DMS153 (cell line): Measurements from ENCODE around the gene IL23R.

Experiments
- DNase-seq: peaks from one replicate; lab custom pipeline; 2025; lab: John Stamatoyannopoulos, UW

IL23R gene

DNA sequence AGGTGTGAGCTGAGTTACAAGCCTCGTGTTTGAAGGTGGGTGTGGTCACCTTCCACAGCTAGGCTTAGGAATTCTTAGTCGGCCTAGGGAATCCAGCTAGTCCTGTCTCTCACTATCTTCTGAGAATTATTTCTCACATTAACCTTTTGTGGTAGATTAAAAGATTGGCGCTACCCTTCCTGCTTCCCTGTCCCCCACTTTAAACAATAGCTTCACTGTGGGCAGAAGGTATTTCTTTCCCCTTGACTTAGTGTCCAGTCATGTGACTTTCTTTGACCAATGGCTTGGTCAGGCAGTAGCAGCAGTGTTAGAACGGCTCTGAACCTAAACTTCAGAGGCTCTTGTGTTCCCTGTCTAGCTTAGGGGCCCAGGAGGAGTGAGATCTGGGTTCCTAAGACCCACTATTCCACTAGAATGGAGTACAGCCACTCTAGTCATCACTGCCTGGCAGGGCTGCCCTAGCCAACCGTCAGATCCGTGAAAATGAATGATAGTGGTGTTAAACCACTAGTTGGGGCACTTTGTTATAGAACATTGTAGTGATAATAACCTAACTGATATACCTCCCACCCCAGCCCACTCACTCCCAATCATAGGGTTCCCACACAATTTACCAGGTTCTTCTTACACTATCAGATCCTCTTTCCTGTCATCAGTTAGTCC lies 17.6 kb upstream of the IL23R start:
- no peak for DNase-seq

DNA sequence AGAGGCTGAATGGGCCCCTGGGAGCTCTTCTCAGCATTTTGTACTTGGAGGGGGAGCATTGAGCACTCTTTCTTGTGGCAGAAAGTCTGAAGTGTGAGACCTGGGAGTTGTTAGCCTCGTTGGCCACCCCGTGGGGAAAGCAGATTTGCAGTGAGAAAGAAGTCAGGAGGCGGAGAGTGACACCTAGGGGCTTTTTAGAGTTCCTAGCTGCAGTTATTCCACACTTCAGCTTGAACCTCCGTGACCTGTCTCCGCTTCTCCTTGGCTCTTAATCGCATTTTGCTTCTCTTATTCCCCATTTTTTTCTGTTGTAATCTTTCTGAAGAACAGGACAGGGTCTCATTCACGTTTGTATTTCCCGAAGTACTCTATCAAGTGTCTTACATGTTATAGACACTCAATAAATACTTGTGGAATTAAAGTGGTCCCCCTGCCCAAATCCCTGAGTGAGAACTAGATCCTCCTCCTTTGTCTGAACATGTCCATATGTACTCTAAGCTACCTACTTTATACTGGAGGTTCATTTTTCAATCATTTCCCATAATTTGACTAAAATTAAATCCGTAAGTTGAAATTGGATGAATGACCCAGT lies 17.0 kb upstream of the IL23R start:
- peak; percentile 54 for DNase-seq

GRCh38 chr1:67150931-67151330 lies 15.3 kb upstream of the IL23R start:
- no peak for DNase-seq

DNA sequence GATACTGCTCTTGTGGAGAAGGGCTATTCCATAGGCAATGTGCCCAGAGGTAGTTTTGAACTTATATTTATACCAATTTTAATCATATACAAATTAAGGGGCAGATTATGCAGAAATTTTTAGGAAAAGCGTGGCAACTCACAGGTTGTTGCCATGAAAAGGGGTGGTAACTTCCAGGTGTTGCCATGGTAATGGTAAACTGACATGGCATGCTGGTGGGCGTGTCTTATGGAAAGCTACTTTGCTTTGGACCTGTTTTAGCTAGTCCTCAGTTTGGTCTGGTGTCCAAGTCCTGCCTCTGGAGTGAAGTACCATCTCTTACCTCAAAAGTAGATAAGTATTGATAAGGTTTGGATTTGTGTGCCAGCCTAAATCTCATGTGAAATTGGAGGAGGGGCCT lies 7.9 kb upstream of the IL23R start:
- DNase-seq = no peak

DNA sequence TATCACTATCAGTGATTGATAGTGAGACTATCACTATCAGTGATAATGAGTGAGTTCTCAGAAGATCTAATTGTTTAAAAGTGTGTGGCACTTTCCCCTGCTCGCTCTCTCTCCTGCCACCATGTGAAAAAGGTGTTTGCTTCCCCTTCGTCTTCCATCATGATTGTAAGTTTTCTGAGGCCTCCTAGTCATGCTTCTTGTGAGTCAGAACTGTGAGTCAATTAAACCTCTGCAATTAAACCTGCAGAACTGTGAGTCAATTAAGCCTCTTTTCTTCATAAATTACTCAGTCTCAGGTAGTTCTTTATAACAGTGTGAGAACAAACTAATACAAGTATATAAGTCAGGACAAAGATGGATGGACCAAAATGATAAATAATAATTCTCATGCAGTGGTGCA lies 7.0 kb upstream of the IL23R start:
- DNase-seq = no peak

DNA sequence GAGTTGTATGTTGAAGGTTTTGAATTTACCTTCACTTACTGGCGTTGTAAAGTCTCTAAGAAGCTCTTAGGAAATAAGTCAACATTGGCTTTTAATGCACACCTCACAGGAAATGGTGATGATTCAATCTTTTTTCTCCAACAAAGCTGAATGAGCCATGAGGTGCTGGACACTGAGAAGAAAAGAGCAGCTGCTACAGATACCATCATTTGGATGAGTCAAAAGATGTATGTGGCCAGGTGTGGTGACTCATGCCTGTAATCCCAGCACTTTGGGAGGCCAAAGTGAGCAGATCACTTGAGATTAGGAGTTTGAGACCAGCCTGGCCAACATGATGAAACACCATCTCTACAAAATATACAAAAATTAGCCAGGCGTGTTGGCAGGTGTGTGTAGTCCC lies 3.3 kb upstream of the IL23R start:
- peak; percentile 19 for DNase-seq

GRCh38 chr1:67165468-67166041 lies 699 bp upstream of the IL23R start:
- no peak for DNase-seq

DNA sequence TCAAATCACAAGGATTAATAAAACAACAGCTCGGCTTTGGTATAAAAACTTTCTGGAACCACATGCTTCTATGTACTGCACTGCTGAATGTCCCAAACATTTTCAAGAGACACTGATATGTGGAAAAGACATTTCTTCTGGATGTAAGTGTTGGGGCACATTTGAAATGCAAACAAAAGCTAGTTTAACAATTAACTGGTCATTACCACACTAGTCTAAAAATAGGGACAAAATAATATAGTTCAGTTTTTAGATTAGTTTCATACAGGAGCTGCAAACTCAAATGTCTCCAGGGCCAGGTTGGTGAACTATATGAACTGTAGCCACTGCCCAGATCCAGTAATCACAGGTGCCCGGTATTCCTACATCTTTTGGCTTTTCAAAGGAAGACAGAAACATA lies 3.2 kb downstream of the IL23R start:
- no peak for DNase-seq

- DNase-seq = no peak
Observed at GRCh38 chr1:67169932-67170331, 3.7 kb downstream of the IL23R start.

DNA sequence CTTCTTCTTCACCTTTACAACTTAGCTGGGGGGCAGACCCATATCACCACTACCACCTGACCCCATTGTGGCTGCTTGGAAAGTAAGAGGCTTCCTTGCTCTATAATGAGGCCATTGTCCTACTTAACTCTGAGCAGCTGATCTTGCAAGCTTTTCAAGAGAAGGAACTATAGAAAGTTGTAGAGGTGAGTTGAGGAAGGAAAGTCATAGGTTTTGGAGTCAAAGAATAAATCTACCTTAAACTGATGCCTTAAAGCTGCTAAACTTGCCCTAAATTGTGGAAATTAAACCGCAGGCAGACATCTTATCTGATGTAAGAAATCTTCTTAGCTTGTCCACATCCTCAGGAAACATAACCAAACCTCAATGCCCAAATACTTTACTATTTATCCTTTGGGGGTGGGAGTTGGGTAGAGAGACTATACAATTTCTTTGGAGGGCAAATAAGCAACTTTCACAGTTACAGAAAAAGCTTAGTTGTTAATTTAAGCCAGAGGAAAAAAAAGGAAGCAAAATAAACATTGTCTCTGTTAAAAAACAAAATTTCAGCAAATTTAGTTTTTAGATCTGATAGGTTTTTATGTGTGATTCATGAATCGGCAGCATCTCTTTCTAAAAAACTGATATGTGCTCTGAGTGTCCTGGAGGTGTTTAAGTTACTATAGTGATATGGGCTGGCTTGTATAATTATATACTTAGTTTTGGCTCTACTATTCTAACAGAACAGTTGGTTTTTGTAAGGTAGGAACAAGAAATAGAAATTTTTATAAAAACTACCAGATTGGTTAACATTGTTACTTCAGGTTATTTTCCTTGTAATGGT lies 4.7 kb downstream of the IL23R start:
- DNase-seq = no peak

DNA sequence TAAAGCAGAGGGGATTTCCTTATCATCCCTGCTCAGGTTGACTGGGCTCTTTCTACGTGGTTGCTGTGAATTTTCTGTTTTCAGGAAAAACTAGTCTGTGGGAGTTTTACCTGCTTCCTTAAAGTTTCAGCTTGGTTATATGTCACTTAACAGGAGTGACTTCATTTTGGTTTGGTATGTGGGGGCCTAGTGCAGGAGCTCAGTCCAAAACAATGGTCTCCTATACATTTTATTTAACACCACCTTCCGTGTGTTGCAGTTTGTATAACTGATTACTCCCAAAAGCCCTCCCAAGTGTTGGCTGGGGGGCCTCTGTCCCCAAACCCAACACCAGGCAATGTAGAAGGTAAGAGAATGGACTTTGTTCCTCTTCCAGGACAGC lies 5.3 kb downstream of the IL23R start:
- no peak for DNase-seq

- no peak for DNase-seq
Observed at GRCh38 chr1:67171978-67172377, 5.7 kb downstream of the IL23R start.

DNA sequence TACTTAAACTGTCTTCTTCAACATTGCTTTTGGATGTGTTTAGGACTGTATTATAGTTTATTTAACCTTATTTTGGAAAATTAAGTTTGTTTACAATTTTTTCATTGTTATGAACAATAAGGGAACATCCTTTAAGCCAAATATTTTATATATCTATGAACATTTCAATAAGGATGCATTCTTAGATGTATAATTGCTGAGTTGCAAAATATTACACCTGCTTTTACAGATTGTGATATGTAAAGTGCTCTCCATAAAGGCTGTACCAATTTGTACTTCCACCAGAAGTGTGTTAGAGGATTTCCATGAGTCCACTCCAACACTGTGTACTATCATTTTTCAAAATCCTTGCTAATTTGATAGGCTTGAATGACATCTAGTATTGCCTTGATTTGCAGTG lies 7.7 kb downstream of the IL23R start:
- no peak for DNase-seq

DNA sequence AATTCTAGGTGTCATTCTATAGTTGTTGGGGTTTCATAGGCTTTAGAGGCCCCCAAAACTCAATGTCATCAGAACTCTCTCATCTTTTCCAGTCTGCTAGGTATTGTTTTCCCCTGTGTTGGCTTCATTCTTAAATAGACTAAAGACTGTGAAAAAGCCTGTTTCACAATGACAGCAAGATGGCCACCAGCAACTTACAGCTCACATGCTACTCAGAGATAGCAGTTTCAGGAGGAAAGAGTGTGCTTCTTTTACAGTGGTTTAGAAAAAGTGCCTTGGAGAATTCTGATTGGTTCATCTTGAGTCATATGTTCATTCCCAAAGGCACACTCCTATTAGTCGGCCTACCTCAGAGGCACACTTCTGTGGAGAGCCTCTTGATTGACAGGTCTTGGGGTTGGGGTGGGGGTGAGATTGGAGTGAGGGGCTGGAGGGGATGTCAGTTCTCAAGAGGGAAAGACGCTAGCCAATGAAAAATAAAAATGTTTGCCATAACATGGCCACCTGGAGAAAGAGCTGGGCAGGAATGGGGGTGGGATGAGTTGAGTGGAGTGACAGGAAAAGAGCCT lies 8.5 kb downstream of the IL23R start:
- no peak for DNase-seq

DNA sequence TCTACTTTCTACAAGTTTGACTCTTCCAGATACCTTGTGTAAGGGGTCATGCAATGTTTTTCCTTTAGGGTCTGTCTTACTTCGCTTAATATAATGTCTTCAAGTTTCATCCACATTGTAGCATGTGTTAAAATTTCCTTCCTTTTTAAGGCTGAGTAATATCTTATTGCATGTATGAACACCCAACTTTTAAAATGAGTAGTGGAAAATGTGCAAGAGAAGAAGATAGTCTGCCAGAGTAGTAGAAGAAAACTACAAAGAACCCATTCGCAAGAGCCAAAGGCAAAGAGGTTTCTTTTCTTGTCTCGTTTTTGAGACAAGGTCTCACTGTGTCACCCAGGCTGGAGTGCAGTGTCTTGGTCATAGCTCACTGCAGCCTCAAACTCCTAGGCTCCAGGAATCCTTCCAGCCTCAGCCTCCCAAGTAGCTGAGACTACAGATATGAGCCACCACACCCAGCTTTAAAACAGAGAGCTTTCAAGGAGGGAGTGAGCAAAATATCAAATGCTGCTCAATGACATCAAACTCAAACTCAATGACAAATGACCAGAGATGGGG lies 9.4 kb downstream of the IL23R start:
- no peak for DNase-seq

DNA sequence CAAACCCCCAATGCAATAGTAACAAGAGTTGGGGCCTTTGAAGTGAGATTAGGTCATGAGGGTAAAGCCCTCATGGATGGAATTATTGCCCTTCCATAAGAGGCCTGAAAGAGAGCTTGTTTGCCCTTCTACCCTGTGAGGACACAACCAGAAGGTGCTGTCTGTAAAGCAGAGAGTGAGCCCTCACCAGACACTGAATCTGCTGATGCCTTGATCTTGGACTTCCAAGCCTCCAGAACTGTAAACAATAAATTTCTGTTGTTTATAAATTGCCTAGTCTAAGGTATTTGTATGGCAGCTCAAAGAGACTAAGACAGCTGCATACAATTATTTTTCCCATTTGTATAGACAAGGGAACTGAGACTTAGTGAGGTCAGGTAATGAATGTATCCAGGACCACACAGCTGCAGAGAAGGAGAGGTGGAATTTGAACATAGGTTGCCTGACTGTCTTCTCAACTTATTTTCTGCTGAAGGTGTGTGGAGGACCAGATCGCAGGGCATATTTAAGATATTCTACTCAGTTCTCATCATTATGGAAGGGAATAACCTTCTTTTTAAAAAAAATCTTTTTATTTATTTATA lies 18.7 kb downstream of the IL23R start:
- no peak for DNase-seq

DNA sequence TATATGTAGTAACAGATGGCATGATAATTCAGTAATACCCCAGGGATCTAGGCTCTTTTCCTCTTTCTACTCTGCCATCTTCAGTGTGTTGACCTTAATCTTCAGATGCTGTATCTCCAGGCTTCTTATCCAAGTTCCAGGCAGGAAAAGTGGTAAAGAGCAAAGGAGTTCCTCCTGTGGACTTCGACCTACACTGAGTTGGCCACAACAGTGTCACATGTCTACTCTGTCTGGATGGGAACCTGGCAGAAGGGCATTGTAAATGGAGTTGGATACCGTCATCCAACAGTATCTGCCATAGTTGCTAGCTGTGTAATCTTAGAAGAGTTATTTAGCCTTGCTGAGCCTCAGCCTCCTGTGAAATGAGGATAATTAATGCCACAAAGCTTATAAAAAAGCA lies 21.9 kb downstream of the IL23R start:
- DNase-seq = no peak

DNA sequence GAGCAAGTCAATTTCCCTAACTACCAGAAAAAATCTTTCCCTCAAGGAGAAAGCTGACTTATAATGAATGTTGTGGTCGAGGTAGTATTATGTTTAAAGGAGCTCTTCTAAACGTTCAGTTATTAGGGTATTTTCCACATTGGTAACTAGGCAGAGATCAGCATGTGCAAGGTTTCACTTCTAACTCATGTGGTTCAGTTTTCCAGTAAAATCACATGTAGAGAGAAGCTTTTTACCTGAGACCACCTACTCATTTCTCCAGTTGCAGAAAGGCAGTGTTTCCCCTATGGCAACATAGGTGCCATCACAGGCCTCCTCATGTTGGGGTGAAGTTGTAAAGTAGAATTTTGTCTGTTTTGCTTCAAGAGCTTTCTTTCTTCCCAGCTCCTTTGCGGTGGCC lies 23.7 kb downstream of the IL23R start:
- no peak for DNase-seq

- DNase-seq = no peak
Observed at GRCh38 chr1:67190410-67190809, 24.2 kb downstream of the IL23R start.

- DNase-seq = no peak
Observed at GRCh38 chr1:67190942-67191341, 24.7 kb downstream of the IL23R start.

DNA sequence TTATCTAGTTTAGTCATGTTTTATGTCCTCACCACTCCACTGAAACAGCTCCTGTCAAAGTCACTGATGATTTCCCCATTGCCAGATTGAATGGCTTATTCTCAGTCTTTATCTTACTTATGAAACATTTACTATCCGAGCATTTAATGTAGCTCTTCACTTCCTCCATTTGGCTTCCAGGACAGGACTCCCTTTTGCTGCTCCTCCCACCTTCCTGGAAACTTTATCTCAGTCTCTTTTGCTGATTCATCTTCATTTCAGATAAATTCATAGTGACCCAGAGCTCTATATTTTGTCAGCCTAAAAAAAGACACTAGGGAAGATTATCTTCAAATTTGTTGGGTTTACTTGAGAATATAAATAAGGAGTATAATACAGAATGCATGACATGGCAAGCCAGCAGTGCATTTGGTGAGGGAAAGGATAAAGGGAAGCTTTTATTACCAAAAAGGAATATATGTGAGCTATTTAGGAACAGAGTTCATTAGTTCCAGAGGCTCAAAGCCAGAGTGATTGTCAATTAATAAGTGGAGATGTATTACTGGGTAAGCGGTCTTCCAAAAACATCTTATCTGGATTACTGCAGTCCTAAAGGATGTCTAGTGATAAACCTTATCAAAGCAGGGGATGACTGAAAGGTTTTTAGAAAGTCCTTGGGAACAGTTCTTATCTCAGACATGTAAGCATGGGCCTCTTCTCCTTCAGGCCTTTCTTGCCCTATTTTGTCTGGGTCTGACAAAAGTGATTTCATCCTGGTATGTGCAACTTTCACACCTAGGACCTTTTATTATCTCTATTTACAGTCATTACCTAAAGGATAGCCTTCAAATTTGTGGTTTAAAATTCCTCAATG lies 25.6 kb downstream of the IL23R start:
- no peak for DNase-seq
